NCI-H2227 (cell line): ENCODE data around the gene SRM.
A peak's percentile ranks its signal among the peaks of the same experiment; 100 is the strongest.
"Not testable (repeated sequence)": the region's sequence is repeated elsewhere in the genome, so short reads cannot be mapped to it uniquely, and the experiment has no call there.

Experiments used
- DNase-seq: peaks from one replicate; lab custom pipeline; 2025; ENCODE audit not compliant: unreplicated experiment; lab: John Stamatoyannopoulos, UW

Gene SRM

DNA sequence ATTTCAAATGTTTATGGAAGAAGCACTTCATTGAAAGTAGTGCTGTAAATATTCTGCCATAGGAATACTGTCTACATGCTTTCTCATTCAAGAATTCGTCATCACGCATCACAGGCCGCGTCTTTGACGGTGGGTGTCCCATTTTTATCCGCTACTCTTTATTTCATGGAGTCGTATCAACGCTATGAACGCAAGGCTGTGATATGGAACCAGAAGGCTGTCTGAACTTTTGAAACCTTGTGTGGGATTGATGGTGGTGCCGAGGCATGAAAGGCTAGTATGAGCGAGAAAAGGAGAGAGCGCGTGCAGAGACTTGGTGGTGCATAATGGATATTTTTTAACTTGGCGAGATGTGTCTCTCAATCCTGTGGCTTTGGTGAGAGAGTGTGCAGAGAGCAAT is 36.6 kb downstream of the SRM start:
- DNase-seq = no peak

DNA sequence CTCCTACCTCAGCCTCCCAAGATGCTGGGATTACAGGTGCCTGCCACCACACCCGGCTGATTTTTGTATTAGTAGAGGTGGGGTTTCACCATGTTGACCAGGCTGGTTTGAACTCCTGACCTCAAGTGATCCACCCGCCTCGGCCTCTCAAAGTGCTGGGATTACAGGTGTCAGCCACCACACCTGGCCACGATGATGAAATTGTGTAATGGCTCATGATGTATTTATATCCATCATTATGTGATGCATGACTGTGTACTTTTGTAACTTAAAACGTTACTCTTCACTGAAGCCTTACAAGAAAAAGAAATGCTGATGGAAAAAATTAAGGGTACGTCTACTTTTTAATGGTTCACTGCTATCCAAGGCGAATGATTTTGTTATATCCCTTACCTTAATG is 39.8 kb downstream of the SRM start:
- DNase-seq = no peak

DNA sequence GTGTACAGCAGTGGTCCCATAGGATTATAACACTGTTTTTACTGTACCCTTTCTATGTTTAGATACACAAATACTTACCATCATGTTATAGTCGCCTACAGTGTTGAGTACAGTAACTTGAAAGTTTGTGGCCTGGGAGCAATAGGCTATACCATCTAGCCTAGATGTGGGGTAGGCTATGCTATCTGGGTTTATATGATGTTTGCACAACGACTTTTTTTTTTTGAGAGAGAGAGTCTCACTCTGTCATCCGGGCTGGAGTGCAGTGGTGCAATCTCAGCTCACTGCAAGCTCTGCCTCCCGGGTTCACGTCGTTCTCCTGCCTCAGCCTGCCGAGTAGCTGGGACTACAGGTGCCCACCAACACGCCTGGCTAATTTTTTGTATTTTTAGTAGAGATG is 40.5 kb downstream of the SRM start:
- DNase-seq = not testable (repeated sequence)

DNA sequence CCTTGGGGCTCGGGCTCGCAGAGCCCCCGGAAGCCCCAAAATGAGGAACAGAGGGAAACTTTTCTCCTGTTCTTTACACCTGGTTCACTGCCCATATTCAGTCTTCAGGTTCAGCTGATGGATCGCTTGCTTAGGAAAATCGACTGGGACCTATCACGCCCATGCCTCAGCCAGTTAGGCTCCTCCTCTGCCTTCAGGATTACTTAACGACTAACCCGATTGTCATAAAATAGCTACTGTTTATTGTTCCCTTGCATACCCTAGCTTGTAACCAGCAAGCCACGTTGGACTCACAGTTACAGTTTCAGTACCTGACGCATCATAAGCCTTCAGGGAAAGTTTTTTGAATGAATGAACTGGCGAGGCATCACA is 46.7 kb downstream of the SRM start:
- no peak for DNase-seq

DNA sequence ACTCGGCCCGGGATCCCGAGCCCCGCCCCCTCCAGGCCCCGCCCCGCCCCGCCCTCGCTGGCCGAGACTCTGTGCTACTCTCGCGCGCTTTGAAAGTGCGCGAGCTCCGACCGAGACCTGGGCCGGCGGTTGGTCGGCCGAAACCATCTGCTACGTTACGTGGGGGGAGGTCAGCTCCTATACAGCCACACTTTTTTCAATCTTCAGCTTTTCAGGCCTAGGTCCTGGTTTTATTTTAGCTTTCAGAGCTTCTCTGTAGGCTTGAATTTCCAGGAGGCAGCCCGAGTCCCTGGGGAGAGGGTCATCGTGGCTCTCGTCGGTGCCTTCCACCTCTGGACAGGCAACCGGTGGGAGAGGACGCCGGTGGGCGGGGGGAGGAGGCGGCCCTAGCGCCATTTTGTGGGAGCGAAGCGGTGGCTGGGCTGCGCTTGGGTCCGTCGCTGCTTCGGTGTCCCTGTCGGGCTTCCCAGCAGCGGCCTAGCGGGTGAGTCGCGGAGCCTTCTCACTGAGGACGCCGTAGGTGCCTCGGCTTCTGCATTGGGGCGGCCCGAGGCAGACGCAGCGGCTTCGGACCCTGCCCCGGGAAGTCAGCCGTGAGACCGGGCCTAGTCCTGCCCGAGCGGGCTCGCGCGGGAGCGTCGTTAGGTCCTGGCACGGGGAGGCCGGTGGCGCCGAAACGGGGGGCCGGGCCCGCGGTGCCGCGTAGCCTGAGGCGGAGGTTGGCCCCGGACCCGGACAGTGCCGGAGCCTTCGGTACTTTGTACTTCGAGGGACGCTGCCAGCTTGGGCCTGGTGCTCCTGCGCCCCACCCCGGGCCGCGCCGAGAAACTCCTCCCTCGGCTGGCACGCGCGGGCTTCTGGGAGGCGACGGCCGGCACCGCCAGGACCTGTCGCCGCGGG is 47.3 kb downstream of the SRM start, which contains the start of gene TARDBP:
TARDBP (plus strand) TSS at position 395 of the 900 bp plus-strand sequence. CDS start 1,074 bp downstream, outside the sequence.
- peak; percentile 94 for DNase-seq
